ENCODE results near the gene CD37.

DNA sequence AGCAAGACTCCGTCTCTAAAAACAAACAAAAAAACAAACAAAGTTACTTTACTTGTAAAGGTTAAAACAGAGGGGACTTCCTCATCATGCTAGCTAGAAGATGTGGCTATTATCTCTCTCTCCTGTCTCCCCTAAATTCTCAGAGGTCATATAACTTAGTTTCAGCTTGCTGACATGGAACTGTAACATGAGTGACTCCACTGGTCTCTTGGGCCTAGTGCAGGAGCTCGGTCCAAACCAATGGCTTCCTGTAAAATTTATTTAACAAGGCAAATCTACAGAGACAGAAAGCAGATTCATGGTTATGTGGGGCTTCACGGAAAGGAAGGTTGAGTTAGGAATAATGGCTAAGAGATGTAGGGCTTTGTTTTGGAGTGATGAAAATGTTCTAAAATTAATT, 43.3 kb downstream of the CD37 start:
- TF ChIP-seq TAF1 (IDR thresholded peaks at IDR 0.05; ENCODE audit: borderline replicate concordance, low read depth, low read length) (no peak), GATA2 (CRISPR knock-in tag; IDR thresholded peaks at IDR 0.05) (no peak), CTCF (IDR thresholded peaks at IDR 0.05) (no peak), EZH2phosphoT487 (IDR thresholded peaks at IDR 0.05; ENCODE audit: borderline replicate concordance, low read depth) (no peak), TEAD4 (IDR thresholded peaks at IDR 0.05; ENCODE audit: borderline replicate concordance, insufficient read depth) (no peak), USF1 (IDR thresholded peaks at IDR 0.05; ENCODE audit: borderline replicate concordance, low read depth) (no peak), REST (IDR thresholded peaks at IDR 0.05; ENCODE audit: low read depth, low read length) (no peak), EP300 (IDR thresholded peaks at IDR 0.05; ENCODE audit: borderline replicate concordance in 1 of 2, low read depth in 1 of 2, low read length in 1 of 2) (no peak), SMC3 (IDR thresholded peaks at IDR 0.05; ENCODE audit: low read depth, low read length) (no peak), NFIC (IDR thresholded peaks at IDR 0.05; ENCODE audit: borderline replicate concordance) (no peak), GABPA (IDR thresholded peaks at IDR 0.05; ENCODE audit: low read depth) (no peak), RAD21 (IDR thresholded peaks at IDR 0.05; ENCODE audit: low read length) (no peak)
- TF ChIP-seq, protein P1, sequence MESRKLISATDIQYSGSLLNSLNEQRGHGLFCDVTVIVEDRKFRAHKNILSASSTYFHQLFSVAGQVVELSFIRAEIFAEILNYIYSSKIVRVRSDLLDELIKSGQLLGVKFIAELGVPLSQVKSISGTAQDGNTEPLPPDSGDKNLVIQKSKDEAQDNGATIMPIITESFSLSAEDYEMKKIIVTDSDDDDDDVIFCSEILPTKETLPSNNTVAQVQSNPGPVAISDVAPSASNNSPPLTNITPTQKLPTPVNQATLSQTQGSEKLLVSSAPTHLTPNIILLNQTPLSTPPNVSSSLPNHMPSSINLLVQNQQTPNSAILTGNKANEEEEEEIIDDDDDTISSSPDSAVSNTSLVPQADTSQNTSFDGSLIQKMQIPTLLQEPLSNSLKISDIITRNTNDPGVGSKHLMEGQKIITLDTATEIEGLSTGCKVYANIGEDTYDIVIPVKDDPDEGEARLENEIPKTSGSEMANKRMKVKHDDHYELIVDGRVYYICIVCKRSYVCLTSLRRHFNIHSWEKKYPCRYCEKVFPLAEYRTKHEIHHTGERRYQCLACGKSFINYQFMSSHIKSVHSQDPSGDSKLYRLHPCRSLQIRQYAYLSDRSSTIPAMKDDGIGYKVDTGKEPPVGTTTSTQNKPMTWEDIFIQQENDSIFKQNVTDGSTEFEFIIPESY (IDR thresholded peaks at IDR 0.05; ENCODE audit: borderline replicate concordance, low read depth), result no peak

All from SK-N-SH (cell line).